Fibroblast of lung (primary cell): ENCODE results near the gene GRAMD4. TPM values are rescaled to one million over a fixed set of nuclear protein-coding genes. Genes with fewer than 3 reads are reported as not detected.

Experiments used
- DNase-seq, 2 donors: peaks; one replicate each; pipeline versions ENCODE4 v3.0.0 to v3.0.0-alpha.2; 2010; ENCODE audit warnings: low read depth in 2 of 2
- H2AFZ ChIP-seq: 2 replicates; pipeline ENCODE4 v1.5.1; 2012; ENCODE audit warnings: low read length, control low read depth, inconsistent platforms
- H3K27ac ChIP-seq: 2 replicates; pipeline ENCODE4 v1.5.1; 2011; ENCODE audit warnings: low read length, control low read depth; ENCODE audit not compliant: insufficient read depth
- H3K27me3 ChIP-seq: 2 replicates; pipeline ENCODE4 v1.5.1; 2011; ENCODE audit warnings: mild to moderate bottlenecking, low read length; ENCODE audit not compliant: control insufficient read depth, insufficient read depth
- H3K36me3 ChIP-seq: 2 replicates; pipeline ENCODE4 v1.5.1; 2011; ENCODE audit warnings: low read length; ENCODE audit not compliant: control insufficient read depth, insufficient read depth
- H3K4me1 ChIP-seq: 2 replicates; pipeline ENCODE4 v1.5.1; 2011; ENCODE audit warnings: low read length; ENCODE audit not compliant: control insufficient read depth, insufficient read depth; ENCODE audit errors: extremely low read depth
- H3K4me2 ChIP-seq: 2 replicates; pipeline ENCODE4 v1.5.1; 2011; ENCODE audit warnings: low read length, control low read depth; ENCODE audit not compliant: insufficient read depth; ENCODE audit errors: extremely low read depth
- H3K4me3 ChIP-seq, 4 experiments: fragments of 200-600 bp in 1 of 4; sonication (generic) in 1 of 4; replicated peaks in 1 of 4; 2 replicates each; pipeline ENCODE4 v1.5.1; 2011 to 2016; ENCODE audit warnings: low read length in 4 of 4, low read depth in 3 of 4, mild to moderate bottlenecking in 3 of 4, control low read depth in 2 of 4, inconsistent platforms in 1 of 4, mixed read lengths in 1 of 4; ENCODE audit not compliant: insufficient read depth in 1 of 4; ENCODE audit errors: control extremely low read depth in 1 of 4
- H3K79me2 ChIP-seq: 2 replicates; pipeline ENCODE4 v1.5.1; 2012; ENCODE audit warnings: mild to moderate bottlenecking, low read length, inconsistent platforms; ENCODE audit not compliant: control insufficient read depth, insufficient read depth
- H3K9ac ChIP-seq: 2 replicates; pipeline ENCODE4 v1.5.1; 2011; ENCODE audit warnings: mild to moderate bottlenecking, low read length, control low read depth; ENCODE audit not compliant: insufficient read depth
- H3K9me3 ChIP-seq: 2 replicates; pipeline ENCODE4 v1.5.1; 2012; ENCODE audit warnings: low read depth, low read length; ENCODE audit not compliant: control insufficient read depth, insufficient read depth
- H4K20me1 ChIP-seq: 2 replicates; pipeline ENCODE4 v1.5.1; 2011; ENCODE audit warnings: low read length; ENCODE audit not compliant: control insufficient read depth, insufficient read depth; ENCODE audit errors: extremely low read depth
- CTCF ChIP-seq, 2 donors: IDR thresholded peaks in 1 of 2; conservative IDR thresholded peaks in 1 of 2; 1 replicate in 1 of 2; 2 replicates in 1 of 2; pipeline ENCODE4 v1.5.1; 2011 to 2012; ENCODE audit warnings: low read length in 2 of 2, control low read depth in 1 of 2, inconsistent platforms in 1 of 2, low read depth in 1 of 2, mild to moderate bottlenecking in 1 of 2
- EZH2 ChIP-seq: IDR thresholded peaks from 2 replicates; pipeline ENCODE4 v1.5.1; 2012; ENCODE audit warnings: low read length, control low read depth, mild to moderate bottlenecking; ENCODE audit errors: missing control alignments
- polyA plus RNA-seq, 2 donors: library from polyadenylated mRNA; depleted of rRNA in 1 of 2; stranded (reverse) in 1 of 2; unstranded in 1 of 2; fragments of >200 nt; gene quantifications; 2 replicates each; pipeline ENCODE4 v1.2.1, GENCODE V29; 2011 to 2012; ENCODE audit warnings: missing spikeins in 1 of 2
- total RNA-seq: library from RNA; depleted of rRNA; stranded (reverse); fragments of >200 nt; gene quantifications from 2 replicates; pipeline ENCODE4 v1.2.1, GENCODE V29; 2014

Gene GRAMD4
- total and polyA plus RNA-seq, 2 donors (not counting 1 experiment from before 2014, with no cell fraction given), result 7.5 to 37.3 TPM

- Histone ChIP-seq H3K4me2 (peak overlapping the region; percentile 51), H2AFZ (no peak overlapping the region), H3K9me3 (no peaks in the 10 kb centered on the region), H3K36me3 (no peaks in the 10 kb centered on the region), H3K27me3 (no peaks in the 10 kb centered on the region), H4K20me1 (no peaks in the 10 kb centered on the region), H3K4me1 (peaks cover 3% of the 10 kb centered on the region), H3K9ac (no peak overlapping the region), H3K27ac (no peak overlapping the region), H3K4me3 (no peak overlapping the region), H3K79me2 (no peaks in the 10 kb centered on the region)
- no peak for DNase-seq
- TF ChIP-seq EZH2, result no peak
- no peak for TF ChIP-seq CTCF (conservative IDR thresholded peaks at IDR 0.05 in 1 of 2, IDR thresholded peaks at IDR 0.05 in 1 of 2; ENCODE audit: low read depth in 1 of 2, low read length in 2 of 2)
Measured at GRCh38 chr22:46679706-46680269, 59.6 kb downstream of the GRAMD4 start.

- no peaks in the 10 kb centered on the region for H3K9me3 ChIP-seq
- DNase-seq, result no peak
- no peaks in the 10 kb centered on the region for H4K20me1 ChIP-seq
- no peaks in the 10 kb centered on the region for H3K79me2 ChIP-seq
- no peaks in the 10 kb centered on the region for H3K27me3 ChIP-seq
- H2AFZ ChIP-seq, result no peak overlapping the region
- no peak overlapping the region for H3K9ac ChIP-seq
- no peak overlapping the region for H3K4me3 ChIP-seq
- H3K4me2 ChIP-seq, result no peak overlapping the region
- no peak overlapping the region for H3K27ac ChIP-seq
- peaks cover 3% of the 10 kb centered on the region for H3K4me1 ChIP-seq
- TF ChIP-seq CTCF (conservative IDR thresholded peaks at IDR 0.05 in 1 of 2, IDR thresholded peaks at IDR 0.05 in 1 of 2; ENCODE audit: low read depth in 1 of 2, low read length in 2 of 2) (no peak), EZH2 (no peak)
- H3K36me3 ChIP-seq, result peaks cover under 1% of the 10 kb centered on the region
Measured at GRCh38 chr22:46681010-46681409, 60.8 kb downstream of the GRAMD4 start.

GRCh38 chr22:46682011-46682731, 62.0 kb downstream of the GRAMD4 start:
- Histone ChIP-seq H2AFZ (no peak overlapping the region), H3K79me2 (no peaks in the 10 kb centered on the region), H3K4me1 (peaks cover 3% of the 10 kb centered on the region), H3K4me3 (no peak overlapping the region), H3K36me3 (peaks cover 7% of the 10 kb centered on the region), H3K9me3 (no peaks in the 10 kb centered on the region), H3K27me3 (no peaks in the 10 kb centered on the region), H4K20me1 (no peaks in the 10 kb centered on the region), H3K9ac (no peak overlapping the region), H3K4me2 (no peak overlapping the region), H3K27ac (no peak overlapping the region)
- no peak for DNase-seq
- no peak for TF ChIP-seq EZH2
- no peak for TF ChIP-seq CTCF (conservative IDR thresholded peaks at IDR 0.05 in 1 of 2, IDR thresholded peaks at IDR 0.05 in 1 of 2; ENCODE audit: low read depth in 1 of 2, low read length in 2 of 2)
